ENCODE results near the gene MYO10.

MYO10 gene

GRCh38 chr5:16961131-16961530 is 25.0 kb upstream of the MYO10 start:
- ChIA-PET CTCF (interaction anchor here (1.8 kb wide), 1 partner anchor 229 kb away, joined by 5 read pairs; no protein-coding TSS in a partner anchor), POLR2A (no interaction called here)
- no peaks in the 10 kb centered on the region for H3K9me3 ChIP-seq (ENCODE audit: control insufficient read depth, insufficient read depth, low read depth, low read length)
- peaks cover 13% of the 10 kb centered on the region for H3K4me1 ChIP-seq (ENCODE audit: control insufficient read depth, insufficient read depth, low read length)
- TF ChIP-seq ZNF768 (tag by site-specific recombination; IDR thresholded peaks at IDR 0.05) (no peak), ZNF341 (tag by site-specific recombination; IDR thresholded peaks at IDR 0.05; ENCODE audit: low read depth) (no peak), HIC1 (tag by site-specific recombination; IDR thresholded peaks at IDR 0.05) (no peak), ZNF704 (tag by site-specific recombination; IDR thresholded peaks at IDR 0.05) (no peak), ZNF112 (tag by site-specific recombination; IDR thresholded peaks at IDR 0.05) (no peak), ZNF140 (tag by site-specific recombination; IDR thresholded peaks at IDR 0.05) (no peak), KLF10 (tag by site-specific recombination; IDR thresholded peaks at IDR 0.05) (no peak), ZNF324 (tag by site-specific recombination; IDR thresholded peaks at IDR 0.05) (no peak), ZNF645 (tag by site-specific recombination; IDR thresholded peaks at IDR 0.05) (no peak), TRIM28 (IDR thresholded peaks at IDR 0.05; ENCODE audit: borderline replicate concordance, low read length) (no peak)
- no peaks in the 10 kb centered on the region for H3K36me3 ChIP-seq (ENCODE audit: control insufficient read depth in 2 of 2, insufficient read depth in 1 of 2, low read length in 2 of 2)
- no peak overlapping the region for H3K4me3 ChIP-seq (ENCODE audit: low read depth, low read length)
- H3K27ac ChIP-seq (ENCODE audit: extremely low read depth, low read depth, low read length): no peak overlapping the region

- Histone ChIP-seq H3K4me3 (ENCODE audit: low read depth, low read length) (no peak overlapping the region), H3K4me1 (ENCODE audit: control insufficient read depth, insufficient read depth, low read length) (no peaks in the 10 kb centered on the region), H3K9me3 (ENCODE audit: control insufficient read depth, insufficient read depth, low read depth, low read length) (no peaks in the 10 kb centered on the region), H3K27ac (ENCODE audit: extremely low read depth, low read depth, low read length) (no peak overlapping the region), H3K36me3 (ENCODE audit: control insufficient read depth in 2 of 2, insufficient read depth in 1 of 2, low read length in 2 of 2) (no peaks in the 10 kb centered on the region)
- CTCF ChIA-PET: interaction anchor here (0.6 kb wide), 1 partner anchor 165 kb away, joined by 5 read pairs; no protein-coding TSS in a partner anchor
- POLR2A ChIA-PET: no interaction called here
- no peak for TF ChIP-seq ZNF623 (tag by site-specific recombination; IDR thresholded peaks at IDR 0.05)
- TF ChIP-seq ZNF274 (IDR thresholded peaks at IDR 0.05; ENCODE audit: low read length): no peak
- no peak for TF ChIP-seq ZNF274 (tag by site-specific recombination; IDR thresholded peaks at IDR 0.05; ENCODE audit: borderline replicate concordance)
- no peak for TF ChIP-seq ZNF211 (tag by site-specific recombination; IDR thresholded peaks at IDR 0.05; ENCODE audit: low read depth)
- TF ChIP-seq ZNF404 (tag by site-specific recombination; IDR thresholded peaks at IDR 0.05): no peak
- TF ChIP-seq ZNF830 (tag by site-specific recombination; IDR thresholded peaks at IDR 0.05; ENCODE audit: low read depth): no peak
- TF ChIP-seq HOXD13 (CRISPR knock-in tag; IDR thresholded peaks at IDR 0.05; ENCODE audit: borderline replicate concordance): no peak
- TF ChIP-seq HOXA7 (CRISPR knock-in tag; IDR thresholded peaks at IDR 0.05; ENCODE audit: borderline replicate concordance): no peak
- TF ChIP-seq ZNF175 (tag by site-specific recombination; IDR thresholded peaks at IDR 0.05): no peak
- no peak for TF ChIP-seq WT1 (tag by site-specific recombination; IDR thresholded peaks at IDR 0.05)
- no peak for TF ChIP-seq ZNF26 (tag by site-specific recombination; IDR thresholded peaks at IDR 0.05)
- no peak for TF ChIP-seq ZNF449 (tag by site-specific recombination; IDR thresholded peaks at IDR 0.05)
- TF ChIP-seq ZBTB17 (tag by site-specific recombination; IDR thresholded peaks at IDR 0.05): no peak
- TF ChIP-seq ZBTB49 (tag by site-specific recombination; IDR thresholded peaks at IDR 0.05; ENCODE audit: low read depth): no peak
Measured at GRCh38 chr5:16957304-16958196, 21.5 kb upstream of the MYO10 start.
